HCT116 (cell line): ENCODE measurements around the gene TEKT2. TPM values are rescaled to one million over a fixed set of nuclear protein-coding genes. Genes with fewer than 3 reads are reported as not detected.

Experiments used
- ATAC-seq: fragments of 200-7000 bp; cut with Tn5 transposase; 2 replicates; pipeline ENCODE4 v1.9.1; 2020; ENCODE audit warnings: mild to moderate bottlenecking, moderate library complexity
- BruUV-seq: library from RNA; stranded (reverse); fragments of 400-500 nt; replicated peaks from 2 replicates; lab custom pipeline; 2021; lab: Mats Ljungman, UMichigan
- CTCF ChIA-PET: fragments of 300-600 bp; sonication (Branson Sonifier 250); formaldehyde crosslinking; loops from one replicate; lab custom pipeline; 2021; ENCODE audit warnings: antibody characterized with exemption; lab: Charles Lee
- POLR2A ChIA-PET: fragments of 300-600, 350-600 bp; sonication (Branson Sonifier 250); formaldehyde crosslinking; loops from one replicate; lab custom pipeline; 2021; ENCODE audit warnings: antibody characterized with exemption; lab: Charles Lee
- RAD21 ChIA-PET, 2 experiments: fragments of 300-600 bp; sonication (Branson Sonifier 250); formaldehyde crosslinking; loops; one replicate each; lab custom pipeline; 2023; ENCODE audit warnings: low total read pairs in 2 of 2; ENCODE audit not compliant: uncharacterized antibody in 2 of 2, unreplicated experiment in 2 of 2, low non-redundant PET in 1 of 2; lab: Charles Lee
- DNase-seq: peaks from one replicate; pipeline ENCODE4 v3.0.0-alpha.2; 2010; ENCODE audit warnings: low read depth, low spot score
- H2AFZ ChIP-seq: fragments of 200-600 bp; shearing (Covaris generic), sonication (generic); 2 replicates; pipeline ENCODE4 v1.6.1; 2017; ENCODE audit warnings: low read depth, mixed run types, mixed read lengths, antibody characterized with exemption, low read length; ENCODE audit not compliant: poor library complexity, severe bottlenecking
- H3K27ac ChIP-seq: 2 replicates; pipeline ENCODE4 v1.5.1; 2012; ENCODE audit warnings: low read depth, low read length
- H3K27me3 ChIP-seq: fragments of 200-600 bp; sonication (generic); 2 replicates; pipeline ENCODE4 v1.6.1; 2016; ENCODE audit warnings: mixed run types, low read length, mixed read lengths; ENCODE audit not compliant: insufficient read depth
- H3K36me3 ChIP-seq, 2 experiments: fragments of 200-500 bp in 1 of 2; fragments of 200-600 bp in 1 of 2; sonication (Bioruptor generic) in 1 of 2; sonication (generic) in 1 of 2; 2 replicates each; pipeline versions ENCODE4 v1.5.1 to v1.6.1; 2014 to 2016; ENCODE audit warnings: low read length in 2 of 2, inconsistent platforms in 1 of 2, mixed read lengths in 1 of 2, mixed run types in 1 of 2; ENCODE audit not compliant: insufficient read depth in 2 of 2, control insufficient read depth in 1 of 2
- H3K4me1 ChIP-seq, 2 experiments: fragments of 200-600 bp in 1 of 2; sonication (generic) in 1 of 2; 2 replicates each; pipeline versions ENCODE4 v1.5.1 to v1.6.1; 2012 to 2017; ENCODE audit warnings: low read length in 2 of 2, inconsistent platforms in 1 of 2, mild to moderate bottlenecking in 1 of 2, mixed read lengths in 1 of 2, mixed run types in 1 of 2, moderate library complexity in 1 of 2; ENCODE audit not compliant: insufficient read depth in 2 of 2, control insufficient read depth in 1 of 2
- H3K4me2 ChIP-seq: fragments of 200-600 bp; sonication (generic); 2 replicates; pipeline ENCODE4 v1.6.1; 2017; ENCODE audit warnings: mixed run types, low read length, mixed read lengths
- H3K4me3 ChIP-seq, 2 experiments: fragments of 200-600 bp in 1 of 2; sonication (generic) in 1 of 2; replicated peaks in 1 of 2; 2 replicates each; pipeline ENCODE4 v1.5.1; 2011 to 2016; ENCODE audit warnings: low read length in 2 of 2, control low read depth in 1 of 2, low read depth in 1 of 2, mild to moderate bottlenecking in 1 of 2, mixed read lengths in 1 of 2, mixed run types in 1 of 2
- H3K79me2 ChIP-seq: fragments of 200-600 bp; sonication (generic); 2 replicates; pipeline ENCODE4 v1.6.1; 2017; ENCODE audit warnings: mild to moderate bottlenecking, mixed run types, low read length, moderate library complexity, mixed read lengths; ENCODE audit not compliant: insufficient read depth
- H3K9ac ChIP-seq: fragments of 200-600 bp; sonication (generic); 2 replicates; pipeline ENCODE4 v1.6.1; 2016; ENCODE audit warnings: low read length, mixed read lengths
- H3K9me2 ChIP-seq: fragments of 200-600 bp; sonication (generic), shearing (Covaris generic); 2 replicates; pipeline ENCODE4 v1.6.1; 2017; ENCODE audit warnings: mixed run types, mild to moderate bottlenecking, moderate library complexity; ENCODE audit not compliant: insufficient read depth
- H3K9me3 ChIP-seq, 2 experiments: fragments of 200-500 bp in 1 of 2; fragments of 200-600 bp in 1 of 2; sonication (Bioruptor generic) in 1 of 2; sonication (generic) in 1 of 2; 2 replicates each; pipeline ENCODE4 v1.6.1; 2014 to 2017; ENCODE audit warnings: low read length in 2 of 2, mixed read lengths in 2 of 2, inconsistent platforms in 1 of 2, low read depth in 1 of 2, mild to moderate bottlenecking in 1 of 2, mixed run types in 1 of 2, moderate library complexity in 1 of 2; ENCODE audit not compliant: control insufficient read depth in 1 of 2, insufficient read depth in 1 of 2
- H4K20me1 ChIP-seq: fragments of 200-600 bp; sonication (generic), shearing (Covaris generic); 2 replicates; pipeline ENCODE4 v1.6.1; 2017; ENCODE audit warnings: mixed run types, mild to moderate bottlenecking, moderate library complexity; ENCODE audit not compliant: insufficient read depth
- CTCF ChIP-seq, 3 experiments: fragments of 200-600 bp in 1 of 3; sonication (generic) in 1 of 3; IDR thresholded peaks in 2 of 3; conservative IDR thresholded peaks in 1 of 3; 2 replicates each; pipeline ENCODE4 v1.5.1; 2012 to 2017; ENCODE audit warnings: low read depth in 2 of 3, low read length in 2 of 3, antibody characterized with exemption in 1 of 3, borderline replicate concordance in 1 of 3, control low read depth in 1 of 3, mild to moderate bottlenecking in 1 of 3, mixed read lengths in 1 of 3, mixed run types in 1 of 3, moderate library complexity in 1 of 3; ENCODE audit not compliant: insufficient read depth in 1 of 3
- EGR1 ChIP-seq: IDR thresholded peaks from 2 replicates; pipeline ENCODE4 v1.6.1; 2012; ENCODE audit warnings: low read depth
- EZH2phosphoT487 ChIP-seq: fragments of 200-600 bp; IDR thresholded peaks from 2 replicates; pipeline ENCODE4 v1.6.1; 2018; ENCODE audit warnings: antibody characterized with exemption, borderline replicate concordance
- JUND ChIP-seq: IDR thresholded peaks from 2 replicates; pipeline ENCODE4 v1.6.1; 2012
- POLR2A ChIP-seq: IDR thresholded peaks from 2 replicates; pipeline ENCODE4 v1.7.0; 2011; ENCODE audit warnings: borderline replicate concordance; ENCODE audit not compliant: insufficient read depth, insufficient read length; ENCODE audit errors: extremely low read depth
- POLR2AphosphoS5 ChIP-seq: IDR thresholded peaks from 2 replicates; pipeline ENCODE4 v1.6.1; 2011; ENCODE audit warnings: mild to moderate bottlenecking, low read depth, low read length, moderate library complexity
- SIN3A ChIP-seq: IDR thresholded peaks from 2 replicates; pipeline ENCODE4 v1.6.1; 2012; ENCODE audit warnings: low read depth
- SP1 ChIP-seq: IDR thresholded peaks from 2 replicates; pipeline ENCODE4 v1.6.1; 2012; ENCODE audit warnings: low read depth
- SRF ChIP-seq: IDR thresholded peaks from 2 replicates; pipeline ENCODE4 v1.6.1; 2012; ENCODE audit warnings: low read depth
- TCF7L2 ChIP-seq: IDR thresholded peaks from 2 replicates; pipeline ENCODE4 v1.7.0; 2011; ENCODE audit warnings: borderline replicate concordance, inconsistent platforms; ENCODE audit not compliant: insufficient read depth, insufficient read length; ENCODE audit errors: extremely low read depth
- ZNF274 ChIP-seq: fragments of 200-500 bp; sonication (Bioruptor generic); IDR thresholded peaks from 2 replicates; pipeline ENCODE4 v1.6.1; 2014; ENCODE audit warnings: mild to moderate bottlenecking, low read depth, low read length, inconsistent platforms
- intact Hi-C: fragments of 100-400 bp; cut with micrococcal nuclease; formaldehyde crosslinking; loops from 2 replicates; pipeline ENCODE4 v1.10.0; 2022
- total RNA-seq: library from RNA; stranded (reverse); gene quantifications from one replicate; pipeline ENCODE4 v1.2.1, GENCODE V29; 2021; ENCODE audit not compliant: unreplicated experiment

TEKT2 gene
- total RNA-seq, 1 experiment from 2014 or later: not detected

GRCh38 chr1:36053978-36054377, 29.9 kb upstream of the TEKT2 start:
- no peak for DNase-seq
- intact Hi-C loops: no loop called here
- Histone ChIP-seq H4K20me1 (no peaks in the 10 kb centered on the region), H3K36me3 (peaks cover 0 to 3% of the 10 kb centered on the region in 2 experiments), H3K27ac (no peak overlapping the region), H3K4me1 (no peaks in the 10 kb centered on the region), H3K9ac (no peak overlapping the region), H3K9me2 (no peaks in the 10 kb centered on the region), H3K27me3 (no peaks in the 10 kb centered on the region), H3K79me2 (no peaks in the 10 kb centered on the region), H3K9me3 (no peaks in the 10 kb centered on the region), H2AFZ (no peak overlapping the region), H3K4me3 (no peak overlapping the region), H3K4me2 (no peak overlapping the region)
- POLR2A ChIA-PET: no interaction called here
- TF ChIP-seq POLR2AphosphoS5: no peak
- TF ChIP-seq EGR1: no peak
- TF ChIP-seq EZH2phosphoT487: no peak
- no peak for TF ChIP-seq POLR2A
- TF ChIP-seq SRF: no peak
- no peak for TF ChIP-seq ZNF274
- no peak for TF ChIP-seq SP1
- TF ChIP-seq SIN3A: no peak
- TF ChIP-seq TCF7L2: no peak
- TF ChIP-seq CTCF (IDR thresholded peaks at IDR 0.05 in 2 of 3, conservative IDR thresholded peaks at IDR 0.05 in 1 of 3; ENCODE audit: borderline replicate concordance in 1 of 3, insufficient read depth in 1 of 3, low read depth in 2 of 3, low read length in 2 of 3): no peak
- TF ChIP-seq JUND: no peak
- CTCF ChIA-PET: no interaction called here
- BruUV-seq: no TSS peak
- RAD21 ChIA-PET: interaction anchor here in 1 of 2 experiments (0.7 kb wide), 1 partner anchor 368 kb away, joined by 4 read pairs; no protein-coding TSS in a partner anchor
- no peak for ATAC-seq
